Measurements from ENCODE around the gene CD79A. TPM values are rescaled to one million over a fixed set of nuclear protein-coding genes. Genes with fewer than 3 reads are reported as not detected.

Gene CD79A
- polyA plus RNA-seq, 1 donor from 2014 or later, result not detected

DNA sequence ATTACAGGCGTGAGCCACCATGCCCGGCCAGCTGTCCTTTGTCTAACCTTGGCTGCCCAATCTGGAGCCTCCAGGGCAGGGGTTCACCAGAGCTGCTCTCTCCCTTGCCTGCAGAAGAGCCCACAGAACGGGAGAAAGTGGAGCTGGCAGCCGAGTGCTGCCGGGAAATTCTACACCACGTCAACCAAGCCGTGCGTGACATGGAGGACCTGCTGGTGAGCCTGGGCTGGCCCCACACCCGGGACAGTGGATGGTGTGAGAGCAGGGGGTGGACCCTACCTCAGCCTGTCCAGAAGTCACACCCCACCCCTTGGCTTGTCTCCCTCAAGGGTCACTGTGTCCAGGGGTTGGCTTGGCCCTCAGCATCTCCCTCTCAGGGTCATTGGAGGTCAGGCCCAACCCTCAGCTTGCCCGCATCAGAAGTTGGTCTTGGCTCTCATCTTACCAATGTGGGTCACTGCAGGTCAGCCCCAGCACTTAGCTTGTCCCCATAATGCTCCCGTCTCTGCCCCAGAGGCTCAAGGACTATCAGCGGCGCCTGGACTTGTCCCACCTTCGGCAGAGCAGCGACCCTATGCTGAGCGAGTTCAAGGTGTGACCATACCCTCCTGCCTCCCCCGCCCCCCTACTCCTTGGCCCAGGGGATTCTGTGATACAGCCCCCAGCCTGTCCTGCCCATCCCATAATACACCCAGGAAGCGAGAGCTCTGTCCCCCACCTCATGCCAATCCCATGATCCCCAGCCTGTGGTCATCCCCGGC is 26.3 kb downstream of the CD79A start:
- no peaks in the 10 kb centered on the region for H3F3A ChIP-seq (ENCODE audit: insufficient read depth, low read length, poor library complexity, severe bottlenecking)
- H3K9ac ChIP-seq (ENCODE audit: low read length), result no peak overlapping the region
- H3K9me2 ChIP-seq (ENCODE audit: insufficient read depth, low read length), result no peaks in the 10 kb centered on the region

DNA sequence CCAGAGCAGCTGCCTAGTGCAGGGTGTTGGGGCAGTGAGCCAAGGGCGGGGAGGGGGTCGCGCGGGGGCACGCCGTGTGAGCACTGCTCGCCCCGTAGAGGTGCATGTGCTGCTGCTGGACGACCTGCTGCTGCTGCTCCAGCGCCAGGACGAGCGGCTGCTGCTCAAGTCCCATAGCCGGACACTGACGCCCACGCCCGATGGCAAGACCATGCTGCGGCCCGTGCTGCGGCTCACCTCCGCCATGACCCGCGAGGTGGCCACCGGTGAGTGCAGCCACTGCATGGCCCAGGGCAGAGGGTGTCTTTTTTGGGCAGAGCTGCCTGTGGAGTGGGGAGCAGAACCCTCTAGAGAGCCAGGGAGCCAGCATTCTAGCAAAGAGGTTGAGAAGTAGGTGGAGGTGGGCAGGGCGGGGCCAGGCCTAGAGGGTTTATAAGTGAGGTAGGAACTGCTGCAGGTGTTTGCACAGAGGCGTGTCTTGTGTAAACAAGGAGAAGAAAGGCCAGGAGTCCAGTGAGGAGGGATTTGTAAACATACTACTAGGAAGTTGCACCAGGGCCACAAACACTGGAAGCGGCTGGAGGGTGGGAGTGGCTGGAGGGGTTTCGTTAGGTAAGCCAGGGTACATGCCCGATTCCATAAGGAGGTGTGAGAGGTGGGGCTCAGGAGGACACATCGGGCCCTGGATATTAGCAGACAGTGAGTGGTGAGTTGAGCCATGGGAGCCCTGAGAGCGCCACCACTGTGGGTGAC is 27.2 kb downstream of the CD79A start:
- Histone ChIP-seq H3K4me3 (ENCODE audit: low read length) (no peak overlapping the region), H3K9me2 (ENCODE audit: insufficient read depth, low read length) (no peaks in the 10 kb centered on the region), H3F3A (ENCODE audit: insufficient read depth, low read length, poor library complexity, severe bottlenecking) (no peaks in the 10 kb centered on the region), H3K27ac (ENCODE audit: low read length) (no peak overlapping the region), H2AFZ (ENCODE audit: low read depth, low read length) (no peak overlapping the region), H3K27me3 (ENCODE audit: insufficient read depth, low read depth, low read length) (no peaks in the 10 kb centered on the region), H3K79me2 (replicated peaks; ENCODE audit: insufficient read depth, low read length) (no peaks in the 10 kb centered on the region), H3K9me3 (ENCODE audit: low read length) (no peaks in the 10 kb centered on the region), H3K36me3 (ENCODE audit: insufficient read depth, low read length) (no peaks in the 10 kb centered on the region), H3K9ac (ENCODE audit: low read length) (no peak overlapping the region), H3K4me2 (ENCODE audit: low read length) (no peak overlapping the region), H4K20me1 (ENCODE audit: insufficient read depth) (no peaks in the 10 kb centered on the region)
- TF ChIP-seq TAF1 (IDR thresholded peaks at IDR 0.05; ENCODE audit: low read depth) (no peak), RAD21 (conservative IDR thresholded peaks at IDR 0.05) (no peak), EP300 (conservative IDR thresholded peaks at IDR 0.05; ENCODE audit: poor library complexity, severe bottlenecking) (no peak), SMC3 (conservative IDR thresholded peaks at IDR 0.05; ENCODE audit: poor library complexity) (no peak), EZH2 (IDR thresholded peaks at IDR 0.05; ENCODE audit: borderline replicate concordance, insufficient read depth, low read length, poor library complexity, severe bottlenecking) (no peak)
- TF ChIP-seq, protein P1, sequence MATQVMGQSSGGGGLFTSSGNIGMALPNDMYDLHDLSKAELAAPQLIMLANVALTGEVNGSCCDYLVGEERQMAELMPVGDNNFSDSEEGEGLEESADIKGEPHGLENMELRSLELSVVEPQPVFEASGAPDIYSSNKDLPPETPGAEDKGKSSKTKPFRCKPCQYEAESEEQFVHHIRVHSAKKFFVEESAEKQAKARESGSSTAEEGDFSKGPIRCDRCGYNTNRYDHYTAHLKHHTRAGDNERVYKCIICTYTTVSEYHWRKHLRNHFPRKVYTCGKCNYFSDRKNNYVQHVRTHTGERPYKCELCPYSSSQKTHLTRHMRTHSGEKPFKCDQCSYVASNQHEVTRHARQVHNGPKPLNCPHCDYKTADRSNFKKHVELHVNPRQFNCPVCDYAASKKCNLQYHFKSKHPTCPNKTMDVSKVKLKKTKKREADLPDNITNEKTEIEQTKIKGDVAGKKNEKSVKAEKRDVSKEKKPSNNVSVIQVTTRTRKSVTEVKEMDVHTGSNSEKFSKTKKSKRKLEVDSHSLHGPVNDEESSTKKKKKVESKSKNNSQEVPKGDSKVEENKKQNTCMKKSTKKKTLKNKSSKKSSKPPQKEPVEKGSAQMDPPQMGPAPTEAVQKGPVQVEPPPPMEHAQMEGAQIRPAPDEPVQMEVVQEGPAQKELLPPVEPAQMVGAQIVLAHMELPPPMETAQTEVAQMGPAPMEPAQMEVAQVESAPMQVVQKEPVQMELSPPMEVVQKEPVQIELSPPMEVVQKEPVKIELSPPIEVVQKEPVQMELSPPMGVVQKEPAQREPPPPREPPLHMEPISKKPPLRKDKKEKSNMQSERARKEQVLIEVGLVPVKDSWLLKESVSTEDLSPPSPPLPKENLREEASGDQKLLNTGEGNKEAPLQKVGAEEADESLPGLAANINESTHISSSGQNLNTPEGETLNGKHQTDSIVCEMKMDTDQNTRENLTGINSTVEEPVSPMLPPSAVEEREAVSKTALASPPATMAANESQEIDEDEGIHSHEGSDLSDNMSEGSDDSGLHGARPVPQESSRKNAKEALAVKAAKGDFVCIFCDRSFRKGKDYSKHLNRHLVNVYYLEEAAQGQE (IDR thresholded peaks at IDR 0.05; ENCODE audit: borderline replicate concordance), result no peak
- TF ChIP-seq, protein P2, sequence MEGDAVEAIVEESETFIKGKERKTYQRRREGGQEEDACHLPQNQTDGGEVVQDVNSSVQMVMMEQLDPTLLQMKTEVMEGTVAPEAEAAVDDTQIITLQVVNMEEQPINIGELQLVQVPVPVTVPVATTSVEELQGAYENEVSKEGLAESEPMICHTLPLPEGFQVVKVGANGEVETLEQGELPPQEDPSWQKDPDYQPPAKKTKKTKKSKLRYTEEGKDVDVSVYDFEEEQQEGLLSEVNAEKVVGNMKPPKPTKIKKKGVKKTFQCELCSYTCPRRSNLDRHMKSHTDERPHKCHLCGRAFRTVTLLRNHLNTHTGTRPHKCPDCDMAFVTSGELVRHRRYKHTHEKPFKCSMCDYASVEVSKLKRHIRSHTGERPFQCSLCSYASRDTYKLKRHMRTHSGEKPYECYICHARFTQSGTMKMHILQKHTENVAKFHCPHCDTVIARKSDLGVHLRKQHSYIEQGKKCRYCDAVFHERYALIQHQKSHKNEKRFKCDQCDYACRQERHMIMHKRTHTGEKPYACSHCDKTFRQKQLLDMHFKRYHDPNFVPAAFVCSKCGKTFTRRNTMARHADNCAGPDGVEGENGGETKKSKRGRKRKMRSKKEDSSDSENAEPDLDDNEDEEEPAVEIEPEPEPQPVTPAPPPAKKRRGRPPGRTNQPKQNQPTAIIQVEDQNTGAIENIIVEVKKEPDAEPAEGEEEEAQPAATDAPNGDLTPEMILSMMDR (IDR thresholded peaks at IDR 0.05; ENCODE audit: poor library complexity, severe bottlenecking), result no peak

More for the DNA sequence above, 26.3 kb downstream of the CD79A start:
- Histone ChIP-seq H3K27ac (ENCODE audit: low read length) (no peak overlapping the region), H3K36me3 (ENCODE audit: insufficient read depth, low read length) (no peaks in the 10 kb centered on the region), H3K9me3 (ENCODE audit: low read length) (no peaks in the 10 kb centered on the region), H3K27me3 (ENCODE audit: insufficient read depth, low read depth, low read length) (no peaks in the 10 kb centered on the region), H3K4me2 (ENCODE audit: low read length) (no peak overlapping the region), H3K4me3 (ENCODE audit: low read length) (no peak overlapping the region), H3K79me2 (replicated peaks; ENCODE audit: insufficient read depth, low read length) (no peaks in the 10 kb centered on the region), H4K20me1 (ENCODE audit: insufficient read depth) (no peaks in the 10 kb centered on the region), H2AFZ (ENCODE audit: low read depth, low read length) (no peak overlapping the region)
- TF ChIP-seq, protein P2 (IDR thresholded peaks at IDR 0.05; ENCODE audit: poor library complexity, severe bottlenecking), result no peak
- TF ChIP-seq MXI1 (conservative IDR thresholded peaks at IDR 0.05; ENCODE audit: poor library complexity, severe bottlenecking), result no peak
- no peak for TF ChIP-seq RAD21 (conservative IDR thresholded peaks at IDR 0.05)
- TF ChIP-seq, protein P1 (IDR thresholded peaks at IDR 0.05; ENCODE audit: borderline replicate concordance), result no peak
- TF ChIP-seq EP300 (conservative IDR thresholded peaks at IDR 0.05; ENCODE audit: poor library complexity, severe bottlenecking), result no peak
- no peak for TF ChIP-seq SMC3 (conservative IDR thresholded peaks at IDR 0.05; ENCODE audit: poor library complexity)
- no peak for TF ChIP-seq EZH2 (IDR thresholded peaks at IDR 0.05; ENCODE audit: borderline replicate concordance, insufficient read depth, low read length, poor library complexity, severe bottlenecking)
- TF ChIP-seq POLR2AphosphoS5 (IDR thresholded peaks at IDR 0.05), result no peak
- no peak for TF ChIP-seq TAF1 (IDR thresholded peaks at IDR 0.05; ENCODE audit: low read depth)

All from neural cell (in vitro differentiated cells).